GM19238 (cell line): ENCODE results near the gene ELL.
"Not testable (repeated sequence)": the region's sequence is repeated elsewhere in the genome, so short reads cannot be mapped to it uniquely, and the experiment has no call there.

Experiments used
- DNase-seq: peaks from one replicate; pipeline ENCODE4 v3.0.0; 2011; ENCODE audit warnings: low spot score; ENCODE audit not compliant: insufficient read length

ELL gene

DNA sequence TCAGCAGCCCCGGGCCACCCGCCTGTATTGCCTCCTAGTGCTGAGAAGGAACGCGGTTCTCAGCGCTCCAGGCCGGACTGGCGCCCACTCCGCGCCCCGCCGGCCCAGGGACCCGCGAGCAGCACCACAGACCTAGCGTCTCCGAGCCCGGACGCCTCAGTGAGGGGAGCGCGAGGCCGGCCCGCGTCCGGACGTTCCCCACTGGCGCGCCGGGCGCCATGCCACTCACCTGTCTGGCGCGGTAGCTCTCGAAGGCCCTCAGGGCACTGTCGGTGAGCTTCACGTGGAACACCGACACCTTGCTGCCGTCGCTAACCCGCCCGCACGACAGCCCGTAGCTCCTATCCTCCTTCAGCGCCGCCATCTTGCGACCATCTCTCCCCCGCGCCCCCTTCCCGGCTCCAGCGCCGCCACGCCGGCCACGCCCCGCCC, at the start of gene ELL:
ELL (minus strand) TSS at position 379 of the 432 bp plus-strand sequence; CDS start at position 364, 15 bp downstream.
- no peak for DNase-seq

DNA sequence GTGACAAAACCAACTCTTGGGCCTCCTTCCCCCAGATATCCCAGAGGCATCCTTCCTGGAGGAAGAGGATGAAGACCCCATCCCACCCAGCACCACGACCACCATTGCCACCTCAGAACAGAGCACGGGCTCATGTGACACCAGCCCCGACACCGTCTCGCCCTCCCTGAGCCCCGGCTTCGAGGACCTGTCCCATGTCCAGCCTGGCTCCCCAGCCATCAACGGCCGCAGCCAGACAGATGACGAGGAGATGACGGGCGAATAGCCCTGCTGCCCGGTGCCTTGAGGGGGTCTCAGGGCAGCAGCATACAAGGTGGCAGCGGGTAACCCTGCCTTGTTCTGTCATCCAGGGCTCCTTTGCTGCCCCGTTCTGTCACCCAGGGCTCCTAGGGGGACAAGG, 46.5 kb upstream of the ELL start:
- DNase-seq = no peak

DNA sequence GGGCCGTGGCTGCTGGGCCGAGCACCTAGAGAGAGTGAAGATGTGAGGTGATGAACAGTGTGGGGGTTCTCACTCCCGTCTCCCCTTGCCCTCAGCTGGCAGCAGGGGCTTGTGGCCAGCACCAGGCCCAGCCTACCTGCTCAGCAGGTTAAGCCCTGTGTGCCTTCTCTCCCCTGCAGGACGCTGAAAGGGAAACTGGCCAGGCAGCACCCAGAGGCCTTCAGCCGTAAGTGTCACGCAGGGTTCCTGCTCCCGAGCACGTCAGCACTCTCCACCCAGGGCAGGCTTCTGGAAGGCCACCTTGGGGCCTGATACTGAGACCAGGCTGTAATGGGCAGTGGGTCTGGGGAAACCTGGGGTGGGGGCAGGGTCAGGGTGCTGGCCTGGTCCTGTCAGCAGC, 45.1 kb upstream of the ELL start:
- DNase-seq = no peak

DNA sequence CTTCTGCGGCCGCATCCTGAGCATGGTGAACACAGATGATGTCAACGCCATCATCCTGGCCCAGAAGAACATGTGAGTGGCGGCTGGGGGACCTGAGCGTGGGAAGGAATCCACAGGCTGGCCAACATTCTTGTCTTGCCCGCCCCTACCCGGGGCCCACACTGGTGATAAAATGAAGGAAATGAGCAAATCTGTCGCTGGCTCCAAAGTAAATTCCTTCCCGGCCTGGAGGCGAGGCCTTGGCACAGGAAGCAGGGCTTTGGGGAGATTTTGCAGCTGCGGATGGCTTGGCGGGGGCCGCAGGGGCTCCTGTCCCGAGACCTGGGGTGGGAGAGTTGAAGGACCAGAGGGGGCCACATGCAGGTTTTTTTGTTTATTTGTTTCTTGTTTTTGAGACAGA, 40.2 kb upstream of the ELL start:
- no peak for DNase-seq

- DNase-seq = no peak
These were observed 37.8 kb upstream of the ELL start for GRCh38 chr19:18559685-18560084.

DNA sequence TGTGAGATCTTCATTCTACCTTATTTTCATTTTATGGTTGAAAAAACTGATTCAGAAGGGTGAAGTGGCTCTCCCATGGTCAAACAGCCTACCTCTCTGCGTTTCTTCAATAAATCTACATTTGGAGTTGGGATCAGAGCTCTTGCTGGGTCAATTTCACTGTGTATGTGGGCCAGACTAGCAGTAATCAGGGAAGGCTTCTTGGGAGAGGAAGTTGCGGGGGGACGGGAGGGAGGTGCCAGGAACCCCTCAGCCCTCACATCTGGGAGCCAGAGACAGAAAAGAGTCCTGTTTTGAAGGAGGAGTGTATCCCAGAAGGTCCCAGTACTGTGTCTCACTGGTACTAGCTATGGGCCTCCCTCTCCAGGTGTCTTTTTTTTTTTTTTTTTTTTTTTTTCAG, 36.7 kb upstream of the ELL start:
- DNase-seq = no peak

GRCh38 chr19:18558202-18558555, 36.3 kb upstream of the ELL start:
- no peak for DNase-seq

- DNase-seq = peak; percentile 98
These were observed 35.7 kb upstream of the ELL start, which contains the start of gene KXD1 for GRCh38 chr19:18557411-18558201. KXD1 (plus strand) TSS chr19:18557870; CDS start chr19:18562057, 4,187 bp downstream.

GRCh38 chr19:18551631-18552030, 29.8 kb upstream of the ELL start:
- DNase-seq = no peak

DNA sequence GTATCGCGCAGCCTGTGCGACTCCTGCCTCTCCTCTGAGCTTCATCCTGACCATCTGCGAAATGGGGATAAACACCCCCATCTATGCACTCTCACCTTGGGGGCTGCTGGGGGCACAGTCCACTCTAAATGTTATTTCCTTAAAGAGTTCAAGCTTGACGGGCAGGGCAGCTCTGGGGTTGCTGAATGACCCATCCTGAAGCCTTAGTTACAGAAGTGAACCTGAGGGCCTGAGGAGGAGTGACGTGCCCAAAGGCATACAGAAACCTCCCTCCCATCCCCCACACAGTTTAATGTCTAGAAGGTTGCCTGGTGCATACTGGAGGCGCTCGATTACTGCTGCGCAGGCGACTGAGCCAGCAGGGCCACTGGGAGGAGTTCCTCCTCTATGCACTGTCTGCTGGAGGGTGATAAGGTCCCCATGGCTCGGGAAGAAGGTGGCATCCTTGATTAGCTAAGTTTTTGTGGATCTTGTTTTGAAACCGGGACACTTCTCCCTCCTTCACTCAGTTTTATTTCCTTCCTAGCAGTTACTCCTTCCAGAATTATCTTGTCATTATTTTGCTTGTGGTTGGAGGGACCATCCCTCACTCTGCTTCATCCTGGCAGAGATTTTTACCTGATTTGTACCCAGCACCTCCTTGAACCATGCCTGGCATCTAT, 22.1 kb upstream of the ELL start:
- peak; percentile 75 for DNase-seq

GRCh38 chr19:18542941-18543813, 21.3 kb upstream of the ELL start, which contains the start of gene FKBP8:
FKBP8 (minus strand) TSS chr19:18543573; CDS start chr19:18541970, 1,603 bp downstream.
- DNase-seq = peak; percentile 99

GRCh38 chr19:18541992-18542940, 20.4 kb upstream of the ELL start:
- no peak for DNase-seq

- DNase-seq = no peak
These were observed 19.6 kb upstream of the ELL start for GRCh38 chr19:18541258-18541991.

GRCh38 chr19:18540200-18540599, 18.3 kb upstream of the ELL start:
- not testable (repeated sequence) for DNase-seq

GRCh38 chr19:18539372-18539771, 17.5 kb upstream of the ELL start:
- DNase-seq = no peak

DNA sequence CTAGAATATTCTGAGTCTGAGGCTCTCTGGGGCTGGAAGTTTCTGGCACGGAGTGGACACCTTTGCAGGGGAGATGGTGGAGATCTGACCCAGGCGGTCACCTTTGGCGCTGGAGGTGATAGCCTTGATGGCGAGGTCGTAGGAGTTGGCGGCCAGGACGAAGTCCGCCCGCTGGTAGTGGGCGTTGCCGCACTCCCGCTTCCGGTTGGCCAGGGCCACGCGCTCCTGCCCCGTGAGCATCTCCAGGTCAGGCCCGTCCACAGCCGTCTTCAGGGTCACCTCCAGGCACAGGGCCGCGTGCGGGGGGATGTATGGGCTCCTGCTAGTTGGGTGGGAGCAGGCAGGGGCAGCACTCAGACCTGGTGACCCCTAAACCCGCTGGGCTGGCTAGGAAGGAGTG, 16.2 kb upstream of the ELL start:
- no peak for DNase-seq

- no peak for DNase-seq
These were observed 15.6 kb upstream of the ELL start for GRCh38 chr19:18537431-18537830.

DNA sequence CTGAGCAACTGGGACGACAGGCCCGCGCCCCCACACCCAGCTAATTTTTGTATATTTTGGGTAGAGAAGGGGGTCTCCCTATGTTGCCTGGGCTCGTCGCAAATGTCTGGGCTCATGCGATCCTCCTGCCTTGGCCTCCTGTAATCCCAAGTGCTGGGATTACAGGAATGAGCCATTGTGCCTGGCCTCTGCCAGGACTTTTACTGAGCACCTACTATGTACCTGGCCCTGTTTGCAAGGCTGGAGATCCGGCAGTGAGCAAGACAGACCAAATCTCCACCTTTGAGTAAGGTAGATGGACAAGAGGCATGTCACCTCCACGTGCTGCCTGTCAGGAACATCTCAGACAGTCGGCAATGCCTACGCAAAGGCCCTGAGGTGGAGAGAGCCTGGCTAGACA, 14.6 kb upstream of the ELL start:
- no peak for DNase-seq

DNA sequence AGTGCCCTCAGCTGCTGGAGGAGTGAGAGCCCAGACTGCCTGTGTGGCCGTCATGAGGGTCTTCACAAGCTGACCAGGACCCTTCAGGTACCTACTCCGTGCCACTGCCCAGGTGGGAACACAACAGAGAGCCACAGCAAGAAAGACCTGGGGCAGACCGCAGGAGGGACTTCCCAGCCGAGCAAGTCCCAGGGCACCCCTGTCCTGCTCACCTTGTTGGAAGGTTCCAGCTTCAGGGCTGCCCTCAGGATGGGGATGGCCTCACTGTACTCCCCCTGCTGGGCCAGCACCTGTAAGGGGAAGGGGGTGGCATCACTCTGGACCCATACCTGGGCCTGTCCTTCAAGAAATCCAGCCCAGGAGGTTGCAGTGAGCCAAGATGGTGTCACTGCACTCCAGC, 11.2 kb upstream of the ELL start:
- DNase-seq = no peak
